ENCODE results near the gene VEZT. TPM values are rescaled to one million over a fixed set of nuclear protein-coding genes. Genes with fewer than 3 reads are reported as not detected.

VEZT gene
- total and polyA plus RNA-seq, 10 of the 15 experiments (the other 5 are each of a cell fraction or from before 2014, with no cell fraction given): 32.8 to 134 (median 66.2) TPM

GRCh38 chr12:95228617-95229016 lies 11.0 kb downstream of the VEZT start (continued):
- TF ChIP-seq NFYB (IDR thresholded peaks at IDR 0.05; ENCODE audit: insufficient read depth, low read depth, low read length) (no peak), RAD51 (IDR thresholded peaks at IDR 0.05) (no peak), BCL11A (IDR thresholded peaks at IDR 0.05; ENCODE audit: low read depth, low read length) (no peak), PML (IDR thresholded peaks at IDR 0.05; ENCODE audit: low read length) (no peak), FOXM1 (IDR thresholded peaks at IDR 0.05; ENCODE audit: low read depth, low read length) (no peak), POLR2AphosphoS5 (IDR thresholded peaks at IDR 0.05; ENCODE audit: low read length) (no peak), RELB (IDR thresholded peaks at IDR 0.05; ENCODE audit: low read depth) (no peak), SUZ12 (IDR thresholded peaks at IDR 0.05; ENCODE audit: unreplicated experiment) (no peak)
- TF ChIP-seq, protein P1, sequence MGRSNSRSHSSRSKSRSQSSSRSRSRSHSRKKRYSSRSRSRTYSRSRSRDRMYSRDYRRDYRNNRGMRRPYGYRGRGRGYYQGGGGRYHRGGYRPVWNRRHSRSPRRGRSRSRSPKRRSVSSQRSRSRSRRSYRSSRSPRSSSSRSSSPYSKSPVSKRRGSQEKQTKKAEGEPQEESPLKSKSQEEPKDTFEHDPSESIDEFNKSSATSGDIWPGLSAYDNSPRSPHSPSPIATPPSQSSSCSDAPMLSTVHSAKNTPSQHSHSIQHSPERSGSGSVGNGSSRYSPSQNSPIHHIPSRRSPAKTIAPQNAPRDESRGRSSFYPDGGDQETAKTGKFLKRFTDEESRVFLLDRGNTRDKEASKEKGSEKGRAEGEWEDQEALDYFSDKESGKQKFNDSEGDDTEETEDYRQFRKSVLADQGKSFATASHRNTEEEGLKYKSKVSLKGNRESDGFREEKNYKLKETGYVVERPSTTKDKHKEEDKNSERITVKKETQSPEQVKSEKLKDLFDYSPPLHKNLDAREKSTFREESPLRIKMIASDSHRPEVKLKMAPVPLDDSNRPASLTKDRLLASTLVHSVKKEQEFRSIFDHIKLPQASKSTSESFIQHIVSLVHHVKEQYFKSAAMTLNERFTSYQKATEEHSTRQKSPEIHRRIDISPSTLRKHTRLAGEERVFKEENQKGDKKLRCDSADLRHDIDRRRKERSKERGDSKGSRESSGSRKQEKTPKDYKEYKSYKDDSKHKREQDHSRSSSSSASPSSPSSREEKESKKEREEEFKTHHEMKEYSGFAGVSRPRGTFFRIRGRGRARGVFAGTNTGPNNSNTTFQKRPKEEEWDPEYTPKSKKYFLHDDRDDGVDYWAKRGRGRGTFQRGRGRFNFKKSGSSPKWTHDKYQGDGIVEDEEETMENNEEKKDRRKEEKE (IDR thresholded peaks at IDR 0.05): no peak
